GM12864 (cell line): Measurements from ENCODE around the gene TTC31.
"Not testable (repeated sequence)": the region's sequence is repeated elsewhere in the genome, so short reads cannot be mapped to it uniquely, and the experiment has no call there.

Source experiments
- DNase-seq: peaks from one replicate; pipeline ENCODE4 v3.0.0-alpha.2; 2011; ENCODE audit warnings: low read depth
- H3K4me3 ChIP-seq: 2 replicates; pipeline ENCODE4 v1.5.1; 2011; ENCODE audit warnings: mild to moderate bottlenecking, low read depth, low read length, control low read depth
- CTCF ChIP-seq: IDR thresholded peaks from 2 replicates; pipeline ENCODE4 v1.5.1; 2011; ENCODE audit warnings: low read depth, mild to moderate bottlenecking, moderate library complexity, low read length, control low read depth, inconsistent platforms; ENCODE audit errors: missing control alignments

Gene TTC31

DNA sequence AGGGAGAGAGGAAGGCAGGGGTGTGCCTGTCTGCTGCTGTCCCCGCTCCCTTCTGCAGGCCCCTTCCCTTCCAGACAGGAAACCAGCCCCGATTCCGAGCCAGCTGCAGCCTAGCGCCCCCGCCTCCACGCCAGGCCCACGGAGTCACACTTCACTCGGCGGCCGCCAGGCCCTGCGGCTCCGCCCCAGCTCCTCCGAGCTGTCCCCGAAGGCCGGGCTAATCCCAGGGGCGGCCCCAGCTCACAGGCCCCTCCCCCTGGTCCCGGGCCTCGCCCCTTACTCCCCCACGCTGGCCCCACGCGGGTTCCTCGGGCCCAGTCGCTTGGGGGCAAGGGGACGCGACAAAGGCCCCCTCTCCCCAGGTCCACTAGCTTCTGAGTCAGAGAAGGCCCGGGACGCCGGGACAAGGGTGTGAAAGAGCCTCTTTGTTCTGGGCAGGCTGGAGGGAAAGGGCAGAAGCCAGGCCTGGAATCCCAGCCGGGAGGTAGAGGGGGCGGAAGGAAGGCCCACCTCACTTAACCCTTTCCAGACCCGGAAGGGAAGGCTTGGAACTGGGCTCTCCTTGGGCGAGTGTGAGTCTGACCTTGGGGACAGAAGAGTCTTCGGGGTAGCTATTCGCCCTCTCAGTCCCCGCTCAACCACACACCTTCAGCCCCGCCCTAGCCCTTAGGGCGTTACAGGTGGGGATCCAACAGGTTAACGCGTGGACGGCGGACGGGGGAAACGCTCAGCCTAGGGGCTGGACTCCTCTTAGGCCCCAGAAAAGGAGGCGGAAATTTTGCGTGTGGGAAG is 42.3 kb upstream of the TTC31 start:
- peak; percentile 39 for TF ChIP-seq CTCF
- no peak for DNase-seq
- H3K4me3 ChIP-seq, result peak overlapping the region; percentile 57

- no peak for TF ChIP-seq CTCF
- H3K4me3 ChIP-seq, result peak overlapping the region; percentile 28
- no peak for DNase-seq
These were observed 41.7 kb upstream of the TTC31 start for GRCh38 chr2:74441170-74441689.

GRCh38 chr2:74441690-74442482 is 41.0 kb upstream of the TTC31 start, which contains the start of gene RTKN:
RTKN (minus strand) TSS chr2:74441937; CDS start chr2:74441816, 121 bp downstream.
- no peak for DNase-seq
- peak within 1 kb of the TSS; percentile 38 for H3K4me3 ChIP-seq
- TF ChIP-seq CTCF, result no peak

- H3K4me3 ChIP-seq, result peak overlapping the region; percentile 28; the same call in 1 of the 2 replicates
- DNase-seq, result not testable (repeated sequence)
These were observed 40.2 kb upstream of the TTC31 start for GRCh38 chr2:74442483-74443297.

- no peak for TF ChIP-seq CTCF
- no peak overlapping the region for H3K4me3 ChIP-seq
- DNase-seq, result no peak
These were observed 38.2 kb upstream of the TTC31 start for GRCh38 chr2:74444498-74445318.

- H3K4me3 ChIP-seq, result no peak overlapping the region
- no peak for DNase-seq
- TF ChIP-seq CTCF, result no peak
These were observed 35.5 kb upstream of the TTC31 start for GRCh38 chr2:74447230-74447999.
